ELR (cell line): ENCODE results near the gene SLC4A2.

Experiments
- DNase-seq: peaks from one replicate; pipeline ENCODE4 v3.0.0-alpha.2; 2015; ENCODE audit warnings: low read depth

SLC4A2 gene

DNA sequence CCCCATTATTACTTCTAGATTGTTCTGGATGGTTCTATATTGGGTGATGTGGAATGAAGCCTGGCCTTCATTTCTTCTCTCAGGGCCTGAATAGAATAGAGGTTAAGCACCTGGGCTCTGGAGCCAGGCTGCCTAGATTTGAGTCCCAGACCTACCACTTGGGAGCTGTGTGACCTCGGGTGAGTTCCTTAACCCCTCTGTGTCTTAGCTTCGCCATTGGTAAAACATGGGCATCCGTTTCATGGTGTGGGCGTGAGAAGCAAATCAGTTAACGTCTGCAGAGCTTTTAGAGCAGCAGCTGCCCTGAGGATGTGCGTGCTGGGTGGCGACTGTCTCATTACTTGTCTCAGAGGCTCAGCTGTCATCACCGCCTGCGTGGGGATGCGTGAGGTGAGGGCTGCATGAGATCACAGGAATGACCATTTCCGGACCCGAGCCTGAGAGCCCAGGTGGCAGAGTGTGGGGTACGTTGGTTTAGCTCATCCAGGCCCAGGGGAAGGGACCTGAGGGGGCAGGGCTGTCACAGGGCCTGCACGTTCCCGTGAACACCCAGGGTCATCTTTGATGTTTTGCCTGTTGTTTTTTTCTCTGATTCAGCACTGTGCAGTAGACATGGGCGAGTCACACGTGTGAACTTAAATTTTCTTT lies 36.6 kb downstream of the SLC4A2 start:
- no peak for DNase-seq

DNA sequence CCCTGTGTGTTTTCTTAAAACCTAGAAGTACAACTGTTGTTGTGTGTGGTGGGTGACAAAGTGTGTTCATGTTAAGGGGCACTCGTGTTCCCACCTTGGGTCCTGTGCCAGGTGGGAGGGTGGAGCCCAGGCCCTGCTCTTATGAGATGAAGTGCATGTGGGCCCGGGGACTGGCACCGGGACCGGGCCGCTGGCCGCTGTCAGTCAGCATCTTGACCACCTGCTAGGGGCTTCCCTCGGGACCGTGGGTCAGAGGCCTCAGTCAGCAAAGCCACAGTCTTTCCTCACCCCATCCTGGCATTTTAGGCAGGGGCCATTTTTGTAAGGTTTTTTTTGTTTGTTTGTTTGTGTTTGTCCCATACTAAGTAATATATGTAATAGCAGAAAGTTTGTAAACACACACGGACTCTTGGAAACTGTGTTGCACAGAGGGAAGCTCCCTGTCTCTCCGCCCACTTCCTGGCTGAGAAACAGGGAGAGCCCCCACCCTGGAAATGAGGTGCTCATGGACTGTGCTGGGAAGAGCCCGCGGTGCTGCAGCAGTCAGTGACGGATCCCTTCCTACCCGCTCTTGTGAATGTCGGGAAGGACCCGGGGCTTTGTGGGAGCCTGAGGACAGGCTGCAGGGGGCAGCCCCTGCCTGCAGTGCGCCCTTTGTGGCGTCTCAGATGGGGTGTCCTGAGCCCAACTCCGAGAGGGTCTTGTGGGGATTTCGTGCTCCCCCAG lies 40.3 kb downstream of the SLC4A2 start:
- no peak for DNase-seq

DNA sequence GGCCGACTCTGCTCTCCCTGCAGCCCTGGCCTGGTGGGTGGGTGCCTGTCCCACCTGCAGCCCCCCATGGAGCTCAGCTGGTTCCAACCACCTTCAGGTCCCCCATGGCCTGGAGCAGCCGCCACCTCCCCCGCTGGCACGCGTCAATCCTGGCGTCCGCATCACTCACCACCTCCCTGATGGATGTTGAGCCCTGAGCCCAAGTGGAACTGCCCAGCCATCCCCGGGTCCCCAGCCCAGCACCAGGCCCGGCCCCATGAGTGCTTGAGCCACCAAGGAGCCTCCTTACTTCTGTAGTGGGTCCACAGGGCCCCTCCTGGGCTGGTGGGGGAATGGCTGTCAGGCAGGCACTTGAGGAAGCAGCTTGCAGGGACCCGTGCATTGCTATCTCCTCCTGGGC lies 41.5 kb downstream of the SLC4A2 start:
- DNase-seq = no peak

DNA sequence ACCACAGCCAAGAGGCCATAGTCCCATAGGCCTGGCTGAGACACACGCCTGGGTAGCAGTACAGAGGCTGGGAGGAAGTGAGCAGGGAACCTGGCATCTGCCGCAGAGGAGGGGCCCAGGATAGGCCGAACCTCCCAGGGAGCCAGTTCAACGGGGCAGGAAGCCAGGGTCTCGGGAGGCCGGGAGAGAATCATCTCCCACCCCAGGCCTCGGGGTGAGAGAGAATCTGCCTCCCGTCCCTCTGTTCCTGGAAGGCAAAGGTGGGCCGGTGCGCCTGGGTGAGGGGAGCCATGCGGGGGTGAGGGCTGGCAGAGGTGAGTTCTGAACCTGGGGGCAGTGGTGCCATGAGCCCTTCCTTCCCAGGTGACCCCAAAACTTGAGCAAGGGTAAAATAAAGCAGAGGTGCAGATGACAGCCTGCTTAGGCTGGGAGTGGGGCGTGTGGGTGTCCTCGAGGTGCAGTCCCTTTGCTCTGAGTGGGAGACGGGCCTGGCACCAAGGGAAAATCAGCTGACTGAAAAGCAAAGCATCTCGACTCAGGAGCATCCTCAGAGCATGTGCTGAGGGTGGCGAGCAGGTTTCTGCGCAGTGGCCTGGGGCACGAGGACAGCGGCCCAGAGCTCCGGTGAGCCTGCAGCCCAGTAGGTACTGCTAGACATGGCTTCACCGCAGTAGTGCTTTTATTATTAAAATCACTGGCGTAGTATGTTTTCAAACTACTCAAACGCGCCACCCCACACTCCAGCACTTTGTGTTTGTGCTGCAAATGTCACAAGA lies 42.4 kb downstream of the SLC4A2 start:
- no peak for DNase-seq

DNA sequence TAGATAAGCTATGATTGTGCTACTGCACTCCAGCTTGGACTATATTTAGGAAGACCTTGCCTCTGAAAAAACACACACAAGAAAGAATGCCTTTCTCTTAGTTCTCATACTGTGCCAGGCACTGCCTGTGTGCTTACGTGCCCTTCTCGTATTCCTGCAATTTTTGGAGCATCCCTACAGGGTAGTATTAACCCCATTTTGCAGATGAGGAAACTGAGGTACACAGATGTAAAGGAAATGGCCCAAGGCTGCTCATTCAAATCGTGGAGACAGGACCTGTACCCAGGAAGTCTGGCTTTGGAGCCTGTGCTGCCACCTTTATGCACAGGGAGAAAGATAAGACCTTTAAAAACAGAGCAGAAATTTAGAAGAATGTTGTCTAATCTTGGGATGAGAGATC lies 43.6 kb downstream of the SLC4A2 start:
- no peak for DNase-seq

DNA sequence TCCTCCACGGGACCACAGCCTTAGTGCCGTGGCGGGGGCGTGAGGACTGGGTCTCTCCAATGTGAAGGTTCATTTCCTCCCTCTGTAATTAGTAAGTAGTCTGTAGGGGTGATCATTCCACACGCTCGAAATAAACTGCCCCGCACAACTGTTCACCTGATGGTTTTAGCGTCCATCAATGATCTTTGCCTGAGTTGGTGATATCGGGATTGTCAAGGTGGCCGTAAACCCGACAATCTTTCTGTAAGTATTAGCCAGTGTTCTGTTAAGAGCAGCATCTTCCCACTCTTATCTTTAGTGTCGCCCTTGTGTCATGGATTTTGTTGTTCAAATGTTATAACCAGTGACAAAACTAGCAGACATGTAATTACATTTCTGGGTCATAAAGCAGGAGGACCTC lies 44.6 kb downstream of the SLC4A2 start:
- DNase-seq = no peak

DNA sequence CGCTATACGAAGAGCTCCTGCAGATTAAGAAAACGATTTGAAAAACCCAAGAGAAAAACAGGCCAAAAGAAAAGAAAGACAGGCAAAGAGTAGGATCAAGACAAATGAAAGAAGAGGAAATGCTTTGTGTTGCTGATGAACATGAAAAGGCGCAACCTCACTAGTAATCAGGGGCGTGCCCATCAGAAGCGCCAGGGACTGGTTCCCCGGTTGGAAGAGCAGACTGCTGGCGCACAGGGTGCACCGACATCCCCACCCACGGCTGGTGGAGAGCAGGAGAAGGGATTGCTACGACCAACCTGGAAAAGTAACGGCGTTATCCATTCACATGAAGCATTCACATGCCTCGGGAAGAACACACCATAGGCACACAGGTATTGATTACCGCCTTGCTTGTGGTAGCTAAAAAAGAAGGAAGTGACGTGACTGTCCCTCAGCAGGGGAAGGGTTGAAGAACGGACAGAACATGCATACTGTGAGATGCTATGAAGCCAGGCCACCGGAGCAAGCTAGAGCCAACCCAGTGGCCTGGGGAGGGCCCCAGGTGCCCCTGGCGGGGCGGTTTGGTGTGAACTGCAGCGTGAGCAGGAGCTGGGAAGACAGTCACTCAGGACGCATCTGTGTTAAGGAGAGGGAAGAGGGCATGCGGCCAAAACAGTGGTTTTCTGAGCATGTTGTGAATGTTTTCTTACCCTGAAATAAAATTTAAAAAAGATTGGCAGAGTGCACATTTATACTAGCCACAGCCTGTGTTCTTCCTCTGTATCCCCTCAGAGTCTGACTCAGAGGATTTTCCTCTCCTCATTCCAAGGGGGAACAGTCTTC lies 45.2 kb downstream of the SLC4A2 start:
- no peak for DNase-seq

- no peak for DNase-seq
Measured at GRCh38 chr7:151107882-151108281, 48.5 kb downstream of the SLC4A2 start.

DNA sequence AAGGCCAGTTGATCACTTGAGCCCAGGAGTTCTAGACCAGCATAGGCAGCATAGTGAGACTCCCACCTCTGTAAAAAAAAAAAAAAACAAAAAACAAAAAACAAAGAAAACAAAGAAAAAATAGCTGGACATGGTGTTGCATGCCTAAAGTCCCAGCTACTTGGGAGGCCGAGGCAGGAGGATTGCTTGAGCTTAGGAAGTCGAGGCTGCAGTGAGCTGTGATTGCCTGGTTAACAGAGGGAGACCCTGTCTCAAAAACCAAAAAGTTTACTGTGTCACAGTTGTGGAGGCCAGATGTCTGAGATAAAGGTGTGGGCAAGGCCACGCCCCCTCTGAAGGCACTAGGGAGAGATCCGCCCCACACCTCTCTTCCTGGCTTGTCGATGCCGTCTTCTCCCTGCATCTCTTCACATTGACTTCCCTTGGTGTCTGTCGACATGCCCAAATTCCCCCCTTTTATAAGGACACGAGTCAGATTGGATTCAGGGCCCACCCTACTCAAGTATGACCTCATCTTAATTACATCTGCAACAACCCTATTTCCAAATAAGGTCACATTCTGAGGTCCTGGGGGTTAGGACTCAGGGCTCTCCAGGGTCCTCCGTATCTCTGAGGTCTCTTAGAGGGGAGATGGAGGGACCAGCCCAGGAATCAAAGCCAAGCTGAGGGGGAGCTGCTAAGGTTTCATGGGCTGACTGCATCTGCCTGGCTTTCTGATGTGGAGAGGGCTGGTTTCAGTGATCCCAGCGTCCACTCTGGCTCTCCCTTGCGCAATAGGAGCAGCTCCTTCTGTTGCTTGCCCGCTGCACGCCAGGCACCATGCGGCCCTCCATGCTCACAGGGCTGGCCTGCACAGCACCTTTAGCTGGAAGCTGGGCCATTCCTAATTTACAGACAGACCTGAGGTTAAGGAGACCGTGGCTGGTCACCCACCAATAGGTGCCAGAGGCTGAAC lies 50.0 kb downstream of the SLC4A2 start:
- DNase-seq = no peak

DNA sequence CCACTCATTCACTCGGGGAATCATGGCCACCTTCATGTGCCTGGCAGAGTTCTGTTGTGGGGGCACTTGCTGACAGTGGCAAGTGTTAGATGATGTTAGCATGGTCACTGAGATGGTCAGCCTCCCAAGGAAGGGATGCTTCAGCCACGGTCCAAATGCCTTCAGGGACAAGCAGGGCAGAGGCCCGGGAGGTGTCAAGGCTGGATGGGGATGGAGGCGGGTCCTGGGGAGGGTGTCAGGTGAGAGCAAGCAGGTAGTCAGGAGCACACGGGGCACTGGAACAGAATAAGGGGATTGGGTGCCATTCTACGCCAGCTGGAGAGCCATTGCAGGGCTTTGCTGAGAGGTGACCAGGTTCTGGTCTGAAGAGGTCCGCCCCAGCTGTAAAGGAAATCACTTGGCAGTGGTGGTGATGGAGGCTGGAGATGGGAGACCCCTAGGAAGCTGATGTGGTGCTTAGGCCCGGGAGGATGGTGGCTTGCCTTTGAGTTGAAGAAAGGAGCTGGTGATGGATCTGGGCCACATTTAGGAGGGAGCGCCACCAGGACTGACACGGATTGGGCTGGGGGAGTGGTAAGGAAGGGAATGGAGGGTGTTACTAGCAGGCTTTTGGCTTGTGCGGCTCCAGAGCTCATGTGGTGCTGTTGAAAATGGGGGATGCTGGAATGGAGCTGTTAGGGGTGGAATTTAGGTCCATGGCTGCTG lies 51.0 kb downstream of the SLC4A2 start:
- DNase-seq = no peak

DNA sequence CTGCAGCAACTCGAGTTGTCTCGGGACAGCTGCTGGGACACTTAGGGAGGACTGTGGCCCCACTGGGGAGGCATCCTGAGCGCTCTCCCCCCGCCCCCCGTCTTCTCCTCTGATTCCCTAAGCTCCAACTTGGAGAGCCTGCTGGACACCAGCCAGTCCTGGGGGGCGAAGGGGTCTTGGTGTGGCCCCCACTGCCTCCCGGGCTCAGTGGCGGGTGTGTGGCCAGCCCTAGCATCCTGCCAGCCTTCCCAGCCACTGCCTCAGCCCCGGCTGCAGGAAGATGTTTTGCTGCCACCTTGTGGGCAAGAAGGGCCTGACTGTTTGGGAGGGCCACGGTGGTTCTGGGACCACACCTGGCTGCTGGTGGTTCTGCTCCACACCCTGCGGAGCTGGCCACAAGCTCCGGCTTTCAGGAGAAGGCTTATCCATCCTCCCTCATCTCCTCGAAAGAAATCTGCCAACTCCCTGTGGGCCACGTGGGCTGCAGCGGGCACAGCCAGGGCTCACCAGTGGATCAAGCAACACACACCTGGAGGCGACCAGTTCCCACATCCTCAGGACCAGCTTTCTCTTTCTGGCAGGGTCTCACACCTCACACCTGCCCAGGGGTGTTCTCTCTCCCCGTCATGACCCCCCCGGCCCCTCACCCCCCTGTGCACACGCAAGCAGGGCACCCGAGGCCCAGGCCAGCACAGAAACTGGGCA lies 51.7 kb downstream of the SLC4A2 start:
- DNase-seq = peak; percentile 77

DNA sequence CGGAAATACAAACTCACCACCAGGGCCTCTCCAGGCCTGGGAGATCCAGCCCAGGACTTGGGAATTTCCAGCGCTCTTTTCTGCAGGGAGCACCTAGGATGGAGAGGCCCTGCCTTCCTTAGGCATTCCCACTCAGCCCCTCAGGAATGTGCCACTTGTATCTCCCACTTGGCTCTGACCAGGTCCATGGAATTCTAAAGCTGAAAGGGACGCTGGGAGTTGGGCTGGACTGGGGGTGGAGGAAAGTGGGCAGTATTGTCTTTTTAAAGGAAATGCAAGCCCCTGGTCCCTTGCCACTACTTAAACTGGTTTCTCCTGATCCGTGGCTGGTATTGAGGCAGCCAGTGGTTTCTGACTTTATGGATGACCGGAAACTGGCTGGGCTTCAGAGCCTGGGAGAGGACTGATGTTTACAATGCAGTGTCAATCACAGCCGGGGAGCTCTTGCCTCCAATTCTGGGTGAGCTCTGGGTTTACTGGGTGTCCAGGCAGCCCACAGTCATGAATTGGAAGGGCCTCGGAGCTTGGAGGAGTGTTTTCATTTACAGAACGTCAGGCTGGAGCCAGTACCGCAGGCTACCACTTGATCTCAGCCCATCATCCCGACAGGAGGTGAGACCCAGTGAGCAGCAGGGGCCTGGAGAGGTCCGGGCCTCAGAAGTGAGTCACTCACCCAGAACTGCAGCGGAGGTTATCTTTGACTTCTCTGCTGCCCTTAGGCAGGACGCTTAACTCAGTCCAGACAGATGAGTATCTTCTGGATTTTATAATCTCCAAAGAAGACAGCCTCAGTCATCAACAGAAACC lies 54.2 kb downstream of the SLC4A2 start:
- peak; percentile 91 for DNase-seq

GRCh38 chr7:151114151-151115090 lies 55.0 kb downstream of the SLC4A2 start:
- peak; percentile 39 for DNase-seq

DNA sequence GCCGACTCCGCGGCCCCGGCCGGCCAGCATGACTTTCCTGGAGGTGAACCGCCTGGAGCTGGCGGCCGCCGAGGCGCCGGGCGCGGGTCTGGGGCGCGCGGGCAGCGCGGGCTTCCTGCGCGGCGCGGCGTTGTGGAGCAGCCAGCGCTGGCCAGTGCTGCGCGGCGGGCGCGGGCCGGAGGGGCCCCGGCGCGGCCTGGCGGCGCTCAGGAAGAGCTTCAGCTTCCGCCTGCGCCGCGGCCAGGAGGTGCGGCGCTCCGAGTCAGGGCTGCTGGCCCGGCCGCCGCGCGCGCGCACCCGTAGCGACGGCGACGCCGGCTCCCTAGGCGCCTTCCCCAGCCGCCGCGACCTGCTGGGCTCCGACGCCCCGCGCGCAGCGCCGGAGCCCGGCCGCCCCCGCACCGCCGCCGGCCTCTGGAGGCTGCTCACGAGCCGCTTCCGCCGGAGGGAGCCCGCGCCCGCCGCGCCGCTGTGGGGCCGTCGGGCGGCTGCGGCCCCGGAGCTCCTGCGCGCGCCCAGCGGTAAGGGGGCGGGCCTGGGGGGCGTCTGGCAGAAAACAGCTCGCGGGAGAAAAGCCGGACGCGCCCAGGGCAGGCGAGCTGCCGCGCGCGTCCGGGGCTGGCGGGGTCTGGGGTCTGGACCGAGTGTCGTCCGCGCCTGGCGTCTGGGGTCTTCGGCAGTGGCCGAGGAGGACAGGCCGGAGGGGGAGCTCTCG lies 55.9 kb downstream of the SLC4A2 start:
- DNase-seq = peak; percentile 51

DNA sequence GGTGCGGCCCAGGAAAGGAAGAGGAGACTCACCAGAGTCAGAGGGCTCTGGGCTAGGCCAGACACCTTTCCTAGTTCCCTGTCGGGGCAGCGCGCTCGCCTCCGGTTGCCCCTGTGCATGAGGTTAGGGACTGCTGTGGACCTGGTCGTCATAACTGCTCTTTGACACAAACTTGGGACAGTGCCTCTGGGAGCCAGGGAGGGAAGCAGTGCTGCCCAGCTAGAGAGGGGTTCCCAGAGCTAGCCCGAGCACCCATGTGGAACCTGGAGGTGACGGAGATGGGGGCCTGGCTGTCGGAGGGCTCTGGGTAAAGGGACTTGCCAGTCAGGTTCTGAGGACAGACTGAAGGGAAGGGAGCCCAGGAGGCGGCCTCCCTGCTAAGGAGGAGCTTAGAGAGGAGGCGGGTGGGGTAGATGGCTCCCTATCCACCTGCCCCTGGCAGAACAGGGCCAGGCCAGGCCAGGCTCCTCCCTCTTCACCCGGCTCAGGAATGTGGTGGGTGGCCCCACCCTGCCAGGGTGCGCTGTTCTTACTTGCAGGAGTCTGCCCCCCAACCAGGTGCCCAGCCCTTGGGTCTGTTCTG lies 56.5 kb downstream of the SLC4A2 start:
- DNase-seq = no peak

GRCh38 chr7:151116603-151117440 lies 57.4 kb downstream of the SLC4A2 start:
- no peak for DNase-seq
